Measurements from ENCODE around the gene TSACC. TPM values are rescaled to one million over a fixed set of nuclear protein-coding genes. Genes with fewer than 3 reads are reported as not detected.

Gene TSACC
- total and polyA plus RNA-seq, 9 of the 15 experiments (the other 6 are each of a cell fraction or from before 2014, with no cell fraction given), result 0.45 to 7.4 (median 2.6) TPM

Other genes starting within 250 kb of the TSACC start
Only the 7 nearest of the 15 such genes appear.
- 0.86 TPM in 2 replicates for gene PAQR6, start 90.5 kb upstream of the TSACC start, total RNA-seq (2014; rRNA removed)
- 0.32 and 0.62 TPM in 2 replicates for gene PAQR6, start 90.5 kb upstream of the TSACC start, total RNA-seq (2014; rRNA removed; fragmentation: Illumina TruSeq; extraction: Trizol)
- gene PAQR6, start 90.5 kb upstream of the TSACC start, total RNA-seq (2015; rRNA removed; fragmentation: Illumina TruSeq; extraction: Trizol), result 0.64 and 0.72 TPM in 2 replicates
- 1.0 and 1.2 TPM in 2 replicates for gene PAQR6, start 90.5 kb upstream of the TSACC start, total RNA-seq (2021)
- gene PAQR6, start 90.5 kb upstream of the TSACC start, polyA plus RNA-seq (2011; rRNA removed), result 0.52 and 1.4 TPM in 2 replicates
- gene PAQR6, start 90.5 kb upstream of the TSACC start, polyA plus RNA-seq (2014; fragmentation: Illumina TruSeq; extraction: Trizol), result 0.59 and 0.73 TPM in 2 replicates
- gene PAQR6, start 90.5 kb upstream of the TSACC start, polyA plus RNA-seq (2014; fragmentation: Nextera tagmentation; extraction: Ambion mirVana), result under 1 TPM; 0.07 to 0.23 TPM
- gene PAQR6, start 90.5 kb upstream of the TSACC start, polyA plus RNA-seq (2014; rRNA removed), result 1.3 and 1.8 TPM in 2 replicates
- gene SMG5, start 55.7 kb upstream of the TSACC start, total RNA-seq (2014; rRNA removed), result 56.0 and 71.6 TPM in 2 replicates
- 33.1 and 41.4 TPM in 2 replicates for gene SMG5, start 55.7 kb upstream of the TSACC start, total RNA-seq (2014; rRNA removed; fragmentation: Illumina TruSeq; extraction: Trizol)
- gene SMG5, start 55.7 kb upstream of the TSACC start, total RNA-seq (2015; rRNA removed; fragmentation: Illumina TruSeq; extraction: Trizol), result 53.1 and 53.7 TPM in 2 replicates
- 78.4 and 85.9 TPM in 2 replicates for gene SMG5, start 55.7 kb upstream of the TSACC start, total RNA-seq (2021)
- 41.4 and 53.9 TPM in 2 replicates for gene SMG5, start 55.7 kb upstream of the TSACC start, polyA plus RNA-seq (2011; rRNA removed)
- gene SMG5, start 55.7 kb upstream of the TSACC start, polyA plus RNA-seq (2014; fragmentation: Illumina TruSeq; extraction: Trizol), result 69.4 and 69.7 TPM in 2 replicates
- gene SMG5, start 55.7 kb upstream of the TSACC start, polyA plus RNA-seq (2014; fragmentation: Nextera tagmentation; extraction: Ambion mirVana), result 1 to 10 TPM; 1.4 to 1.6 TPM
- 53.0 and 58.7 TPM in 2 replicates for gene SMG5, start 55.7 kb upstream of the TSACC start, polyA plus RNA-seq (2014; rRNA removed)
- 3.8 and 6.9 TPM in 2 replicates for gene TMEM79, start 54.2 kb upstream of the TSACC start, total RNA-seq (2014; rRNA removed)
- gene TMEM79, start 54.2 kb upstream of the TSACC start, total RNA-seq (2014; rRNA removed; fragmentation: Illumina TruSeq; extraction: Trizol), result 2.1 and 2.6 TPM in 2 replicates
- 5.1 and 5.4 TPM in 2 replicates for gene TMEM79, start 54.2 kb upstream of the TSACC start, total RNA-seq (2015; rRNA removed; fragmentation: Illumina TruSeq; extraction: Trizol)
- 6.8 and 7.2 TPM in 2 replicates for gene TMEM79, start 54.2 kb upstream of the TSACC start, total RNA-seq (2021)
- 4.0 and 4.8 TPM in 2 replicates for gene TMEM79, start 54.2 kb upstream of the TSACC start, polyA plus RNA-seq (2011; rRNA removed)
- 5.6 and 5.7 TPM in 2 replicates for gene TMEM79, start 54.2 kb upstream of the TSACC start, polyA plus RNA-seq (2014; fragmentation: Illumina TruSeq; extraction: Trizol)
- gene TMEM79, start 54.2 kb upstream of the TSACC start, polyA plus RNA-seq (2014; fragmentation: Nextera tagmentation; extraction: Ambion mirVana), result 1 to 10 TPM in 1 of 2 experiments, under 1 TPM in 1; 0.69 to 1.2 TPM
- gene TMEM79, start 54.2 kb upstream of the TSACC start, polyA plus RNA-seq (2014; rRNA removed), result 6.1 and 8.3 TPM in 2 replicates
- gene GLMP, start 42.8 kb upstream of the TSACC start, total RNA-seq (2014; rRNA removed), result 25.7 and 27.0 TPM in 2 replicates
- 10.1 and 12.8 TPM in 2 replicates for gene GLMP, start 42.8 kb upstream of the TSACC start, total RNA-seq (2014; rRNA removed; fragmentation: Illumina TruSeq; extraction: Trizol)
- gene GLMP, start 42.8 kb upstream of the TSACC start, total RNA-seq (2015; rRNA removed; fragmentation: Illumina TruSeq; extraction: Trizol), result 18.5 and 19.7 TPM in 2 replicates
- 22.7 and 23.7 TPM in 2 replicates for gene GLMP, start 42.8 kb upstream of the TSACC start, total RNA-seq (2021)
- 8.3 and 15.5 TPM in 2 replicates for gene GLMP, start 42.8 kb upstream of the TSACC start, polyA plus RNA-seq (2011; rRNA removed)
- 28.2 and 29.1 TPM in 2 replicates for gene GLMP, start 42.8 kb upstream of the TSACC start, polyA plus RNA-seq (2014; fragmentation: Illumina TruSeq; extraction: Trizol)
- 10 to 100 TPM; 11.0 to 22.4 TPM for gene GLMP, start 42.8 kb upstream of the TSACC start, polyA plus RNA-seq (2014; fragmentation: Nextera tagmentation; extraction: Ambion mirVana)
- 21.7 and 24.5 TPM in 2 replicates for gene GLMP, start 42.8 kb upstream of the TSACC start, polyA plus RNA-seq (2014; rRNA removed)
- not detected in 2 replicates for gene VHLL, start 39.2 kb upstream of the TSACC start, total RNA-seq (2014; rRNA removed)
- gene VHLL, start 39.2 kb upstream of the TSACC start, total RNA-seq (2014; rRNA removed; fragmentation: Illumina TruSeq; extraction: Trizol), result not detected in 2 replicates
- not detected in 2 replicates for gene VHLL, start 39.2 kb upstream of the TSACC start, total RNA-seq (2015; rRNA removed; fragmentation: Illumina TruSeq; extraction: Trizol)
- not detected in 2 replicates for gene VHLL, start 39.2 kb upstream of the TSACC start, total RNA-seq (2021)
- not detected in 2 replicates for gene VHLL, start 39.2 kb upstream of the TSACC start, polyA plus RNA-seq (2011; rRNA removed)
- gene VHLL, start 39.2 kb upstream of the TSACC start, polyA plus RNA-seq (2014; fragmentation: Illumina TruSeq; extraction: Trizol), result not detected in 2 replicates
- not detected for gene VHLL, start 39.2 kb upstream of the TSACC start, polyA plus RNA-seq (2014; fragmentation: Nextera tagmentation; extraction: Ambion mirVana)
- gene VHLL, start 39.2 kb upstream of the TSACC start, polyA plus RNA-seq (2014; rRNA removed), result not detected in 2 replicates
- gene CCT3, start 234 bp upstream of the TSACC start, total RNA-seq (2014; rRNA removed), result 567 and 570 TPM in 2 replicates
- gene CCT3, start 234 bp upstream of the TSACC start, total RNA-seq (2014; rRNA removed; fragmentation: Illumina TruSeq; extraction: Trizol), result 610 and 635 TPM in 2 replicates
- 573 and 580 TPM in 2 replicates for gene CCT3, start 234 bp upstream of the TSACC start, total RNA-seq (2015; rRNA removed; fragmentation: Illumina TruSeq; extraction: Trizol)
- 521 and 542 TPM in 2 replicates for gene CCT3, start 234 bp upstream of the TSACC start, total RNA-seq (2021)
- 682 and 836 TPM in 2 replicates for gene CCT3, start 234 bp upstream of the TSACC start, polyA plus RNA-seq (2011; rRNA removed)
- 536 and 610 TPM in 2 replicates for gene CCT3, start 234 bp upstream of the TSACC start, polyA plus RNA-seq (2014; fragmentation: Illumina TruSeq; extraction: Trizol)
- 1,000 to 10,000 TPM in 1 of 2 experiments, 100 to 1,000 TPM in 1; 871 to 1,167 TPM for gene CCT3, start 234 bp upstream of the TSACC start, polyA plus RNA-seq (2014; fragmentation: Nextera tagmentation; extraction: Ambion mirVana)
- 475 and 532 TPM in 2 replicates for gene CCT3, start 234 bp upstream of the TSACC start, polyA plus RNA-seq (2014; rRNA removed)
- gene RHBG, start 30.7 kb downstream of the TSACC start, total RNA-seq (2014; rRNA removed), result not detected in 2 replicates
- not detected in 2 replicates for gene RHBG, start 30.7 kb downstream of the TSACC start, total RNA-seq (2014; rRNA removed; fragmentation: Illumina TruSeq; extraction: Trizol)
- gene RHBG, start 30.7 kb downstream of the TSACC start, total RNA-seq (2015; rRNA removed; fragmentation: Illumina TruSeq; extraction: Trizol), result not detected in 2 replicates
- gene RHBG, start 30.7 kb downstream of the TSACC start, total RNA-seq (2021), result not detected in 2 replicates
- not detected in 2 replicates for gene RHBG, start 30.7 kb downstream of the TSACC start, polyA plus RNA-seq (2011; rRNA removed)
- not detected in 2 replicates for gene RHBG, start 30.7 kb downstream of the TSACC start, polyA plus RNA-seq (2014; fragmentation: Illumina TruSeq; extraction: Trizol)
- gene RHBG, start 30.7 kb downstream of the TSACC start, polyA plus RNA-seq (2014; fragmentation: Nextera tagmentation; extraction: Ambion mirVana), result not detected
- not detected in 2 replicates for gene RHBG, start 30.7 kb downstream of the TSACC start, polyA plus RNA-seq (2014; rRNA removed)

Data from K562 (cell line).